WERI-Rb-1 (cell line): ENCODE results near the gene ASB10.

Experiments used
- DNase-seq: peaks from one replicate; pipeline ENCODE4 v3.0.0-alpha.2; 2020
- H3K27ac ChIP-seq: fragments of 250-450 bp; sonication (Bioruptor Pico); 2 replicates; pipeline ENCODE4 v1.5.1; 2020; ENCODE audit warnings: mild to moderate bottlenecking, moderate library complexity
- H3K27me3 ChIP-seq: fragments of 250-450 bp; sonication (Bioruptor Pico); 2 replicates; pipeline ENCODE4 v1.5.1; 2021; ENCODE audit warnings: mild to moderate bottlenecking, low read depth, moderate library complexity; ENCODE audit not compliant: insufficient read depth, severe bottlenecking
- H3K36me3 ChIP-seq: fragments of 250-450 bp; sonication (Bioruptor Pico); 2 replicates; pipeline ENCODE4 v1.5.1; 2020; ENCODE audit warnings: mild to moderate bottlenecking, moderate library complexity
- H3K4me3 ChIP-seq: 2 replicates; pipeline ENCODE4 v1.5.1; 2011; ENCODE audit warnings: low read depth, mild to moderate bottlenecking, control low read depth, low read length
- H3K9me3 ChIP-seq: fragments of 250-450 bp; sonication (Bioruptor Pico); 2 replicates; pipeline ENCODE4 v1.5.1; 2021; ENCODE audit warnings: mild to moderate bottlenecking, moderate library complexity; ENCODE audit not compliant: severe bottlenecking
- CTCF ChIP-seq: IDR thresholded peaks from 2 replicates; pipeline ENCODE4 v1.5.1; 2011; ENCODE audit warnings: low read depth, mild to moderate bottlenecking, control low read depth, inconsistent platforms, low read length

Gene ASB10

GRCh38 chr7:151186640-151187408 is at the start of gene ASB10:
TSS of gene ASB10 (minus strand) at chr7:151187250. CDS start at chr7:151187130, 120 bp downstream.
- H3K4me3 ChIP-seq = no peak within 1 kb of the TSS
- H3K9me3 ChIP-seq = no peaks in the 10 kb centered on the region
- no peak within 1 kb of the TSS for H3K27ac ChIP-seq
- H3K36me3 ChIP-seq = no peaks in the 10 kb centered on the region
- TF ChIP-seq CTCF = no peak
- DNase-seq = no peak
- H3K27me3 ChIP-seq = no peaks in the 10 kb centered on the region

- no peak for TF ChIP-seq CTCF
These were observed 49.4 kb upstream of the ASB10 start for GRCh38 chr7:151236406-151236805.

GRCh38 chr7:151235091-151235787 is 48.2 kb upstream of the ASB10 start:
- Histone ChIP-seq H3K4me3 (no peak overlapping the region), H3K27me3 (no peaks in the 10 kb centered on the region), H3K36me3 (peaks cover 20% of the 10 kb centered on the region), H3K27ac (no peak overlapping the region), H3K9me3 (no peaks in the 10 kb centered on the region)
- TF ChIP-seq CTCF = no peak
- no peak for DNase-seq

More at GRCh38 chr7:151236406-151236805, 49.4 kb upstream of the ASB10 start:
- DNase-seq = no peak
- no peaks in the 10 kb centered on the region for H3K27me3 ChIP-seq
- no peaks in the 10 kb centered on the region for H3K9me3 ChIP-seq
- peaks cover 20% of the 10 kb centered on the region for H3K36me3 ChIP-seq
- H3K4me3 ChIP-seq = no peak overlapping the region
- H3K27ac ChIP-seq = no peak overlapping the region

GRCh38 chr7:151233804-151234203 is 46.8 kb upstream of the ASB10 start:
- H3K36me3 ChIP-seq = peaks cover 20% of the 10 kb centered on the region
- TF ChIP-seq CTCF = no peak
- H3K4me3 ChIP-seq = no peak overlapping the region
- H3K9me3 ChIP-seq = no peaks in the 10 kb centered on the region
- H3K27me3 ChIP-seq = no peaks in the 10 kb centered on the region
- DNase-seq = no peak
- H3K27ac ChIP-seq = no peak overlapping the region

- no peak for DNase-seq
- Histone ChIP-seq H3K27ac (peak overlapping the region; percentile 59), H3K27me3 (no peaks in the 10 kb centered on the region), H3K36me3 (peaks cover 20% of the 10 kb centered on the region), H3K9me3 (no peaks in the 10 kb centered on the region), H3K4me3 (peak overlapping the region; percentile 79)
- no peak for TF ChIP-seq CTCF
These were observed 46.1 kb upstream of the ASB10 start for GRCh38 chr7:151232917-151233701.
